Measurements from ENCODE around the gene NLGN3.

- no peak for TF ChIP-seq CTCF (IDR thresholded peaks at IDR 0.05; ENCODE audit: poor library complexity, severe bottlenecking)
- TF ChIP-seq REST (IDR thresholded peaks at IDR 0.05; ENCODE audit: borderline replicate concordance): no peak
- TF ChIP-seq POLR2AphosphoS5 (IDR thresholded peaks at IDR 0.05): no peak
These were observed 26.0 kb downstream of the NLGN3 start for GRCh38 chrX:71170660-71171059.

Measured in neural cell (in vitro differentiated cells).